SK-N-DZ (cell line): ENCODE measurements around the gene GHRH.

Experiments
- DNase-seq: peaks from one replicate; pipeline ENCODE4 v3.0.0-alpha.2; 2015; ENCODE audit warnings: low spot score

The GHRH gene

DNA sequence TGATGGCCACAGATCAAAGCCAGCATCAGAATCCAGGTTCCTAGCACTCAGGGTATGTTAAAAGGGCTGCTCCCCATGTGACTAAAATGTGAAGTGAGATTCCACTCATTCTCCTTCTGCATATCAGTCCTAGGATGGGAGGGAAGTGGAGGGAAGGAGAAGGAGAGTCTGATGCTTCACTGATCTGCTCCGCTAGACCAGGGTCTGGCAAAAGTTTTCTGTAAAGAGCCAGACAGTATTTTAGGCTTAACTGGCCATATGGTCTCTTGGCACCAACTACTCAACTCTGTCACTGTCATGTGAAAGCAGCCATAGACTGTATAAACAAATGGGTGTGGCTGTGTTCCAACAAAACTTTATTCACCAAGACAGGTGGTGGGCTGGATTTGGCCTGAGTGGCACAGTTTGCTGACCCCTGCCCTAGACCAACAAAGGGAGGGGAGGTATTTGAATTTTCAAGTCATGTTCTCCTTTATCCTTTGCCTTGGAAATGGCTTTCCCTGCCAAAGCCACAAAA is 22.6 kb downstream of the GHRH start:
- no peak for DNase-seq

DNA sequence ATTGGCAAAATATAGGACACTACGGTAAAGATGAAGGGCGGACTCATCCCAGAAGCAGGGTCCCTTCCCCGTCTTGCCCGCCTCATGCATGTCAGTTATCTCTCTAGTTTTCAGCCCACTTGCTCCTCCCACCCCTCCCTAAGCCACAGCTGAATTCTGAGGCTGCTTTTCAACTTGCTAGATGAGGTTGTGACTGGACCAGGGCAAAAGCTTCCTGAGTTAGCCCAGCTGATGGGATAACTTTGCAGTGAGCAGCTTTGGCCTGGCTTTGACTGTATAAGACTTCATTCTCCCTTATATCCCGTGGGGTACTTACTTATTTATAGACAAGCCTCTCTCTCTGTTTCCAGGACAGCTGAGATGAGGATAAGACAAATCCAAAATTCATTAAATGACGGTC is 23.2 kb downstream of the GHRH start:
- no peak for DNase-seq

GRCh38 chr20:37237656-37238055 is 24.0 kb downstream of the GHRH start:
- no peak for DNase-seq

DNA sequence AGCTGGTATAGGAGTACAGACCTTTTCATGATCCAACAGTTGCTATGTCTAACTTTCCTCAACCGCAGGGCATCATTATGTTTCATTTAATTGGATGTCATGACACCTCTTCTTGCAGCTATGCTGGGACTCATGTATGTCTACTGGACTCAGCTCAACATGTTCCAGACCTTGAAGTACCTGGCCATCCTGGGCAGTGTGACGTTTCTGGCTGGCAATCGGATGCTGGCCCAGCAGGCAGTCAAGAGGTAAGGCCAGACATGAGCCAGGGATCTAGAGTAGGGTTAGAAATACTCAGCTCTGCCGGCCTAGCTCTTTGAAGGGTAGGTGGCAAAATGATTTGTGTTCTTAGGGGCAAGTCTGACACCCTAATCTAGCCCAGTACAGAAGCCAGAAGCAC is 25.2 kb downstream of the GHRH start:
- no peak for DNase-seq

GRCh38 chr20:37235065-37235464 is 26.5 kb downstream of the GHRH start:
- peak; percentile 97 for DNase-seq

GRCh38 chr20:37234254-37234581 is 27.4 kb downstream of the GHRH start:
- peak; percentile 99 for DNase-seq

- DNase-seq = peak; percentile 40
Observed at GRCh38 chr20:37233548-37234253, 27.9 kb downstream of the GHRH start.

DNA sequence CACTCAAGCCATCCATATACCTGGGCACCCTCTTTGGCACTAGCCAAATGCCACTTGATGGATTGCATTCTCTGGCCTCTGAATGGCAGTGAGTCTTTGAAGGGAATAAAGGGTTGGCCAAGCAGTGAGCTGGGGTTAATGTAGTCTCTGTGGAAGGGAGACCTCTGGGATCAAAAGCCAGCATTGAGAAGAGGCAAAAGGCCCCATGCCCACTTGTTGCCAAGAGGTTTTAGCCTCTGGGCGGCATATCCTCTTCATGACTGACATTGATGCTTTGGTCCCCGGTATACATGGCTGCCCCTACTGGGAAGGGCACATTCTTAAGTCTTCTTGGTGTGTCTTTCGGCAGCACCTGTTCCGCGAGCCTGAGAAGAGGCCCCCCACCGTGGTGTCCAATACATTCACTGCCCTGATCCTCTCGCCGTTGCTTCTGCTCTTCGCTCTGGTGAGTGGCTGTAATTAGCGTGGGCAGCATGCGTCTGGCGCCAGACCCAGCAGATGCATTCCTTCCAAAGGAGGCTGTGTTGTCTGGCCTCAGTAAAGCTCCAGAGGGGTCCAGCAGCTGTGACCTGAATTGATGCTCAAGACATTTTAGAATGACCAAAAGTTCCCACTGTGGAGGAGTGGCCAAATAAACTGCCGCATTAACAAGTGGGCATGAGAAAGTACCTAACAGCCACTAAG is 29.5 kb downstream of the GHRH start:
- DNase-seq = peak; percentile 91

DNA sequence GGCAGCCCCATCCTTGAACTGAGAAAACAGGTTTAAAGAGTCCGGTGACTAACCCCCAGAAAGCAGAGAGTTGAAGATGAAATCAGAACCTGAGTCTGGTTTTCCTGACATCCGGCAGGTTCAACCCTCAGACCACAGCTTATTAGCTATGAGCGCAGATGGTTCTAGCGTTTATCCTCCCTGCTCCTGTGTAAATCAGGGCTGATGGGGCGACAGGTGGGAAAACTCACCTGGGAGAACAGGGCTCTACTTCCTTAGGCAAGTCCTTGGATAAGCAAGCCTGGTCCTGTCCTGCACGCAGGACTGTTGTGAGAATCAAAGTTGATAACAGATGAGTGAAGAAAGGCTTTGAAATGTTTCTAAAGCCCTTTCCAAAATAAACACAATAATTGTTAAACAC is 31.4 kb downstream of the GHRH start:
- DNase-seq = no peak

DNA sequence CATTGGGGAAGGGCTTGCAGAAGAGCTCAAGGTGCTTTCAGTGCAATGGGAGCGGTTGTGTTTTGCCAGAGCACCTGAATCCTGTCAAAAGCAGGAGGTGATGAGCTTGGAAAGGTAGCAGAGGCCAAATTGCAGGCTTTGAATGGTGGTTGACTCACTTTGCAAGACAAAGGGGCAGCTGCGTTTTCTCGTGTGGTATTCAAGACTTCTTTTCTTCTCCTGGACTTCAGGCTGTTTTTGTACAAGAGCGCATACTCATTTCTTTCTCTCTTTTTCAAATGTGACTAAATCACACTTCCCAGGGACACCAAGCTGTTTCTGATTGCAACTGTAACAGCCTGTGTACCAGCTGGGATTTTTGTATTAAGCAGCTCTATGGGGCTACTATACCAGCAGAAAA is 32.3 kb downstream of the GHRH start:
- DNase-seq = no peak

DNA sequence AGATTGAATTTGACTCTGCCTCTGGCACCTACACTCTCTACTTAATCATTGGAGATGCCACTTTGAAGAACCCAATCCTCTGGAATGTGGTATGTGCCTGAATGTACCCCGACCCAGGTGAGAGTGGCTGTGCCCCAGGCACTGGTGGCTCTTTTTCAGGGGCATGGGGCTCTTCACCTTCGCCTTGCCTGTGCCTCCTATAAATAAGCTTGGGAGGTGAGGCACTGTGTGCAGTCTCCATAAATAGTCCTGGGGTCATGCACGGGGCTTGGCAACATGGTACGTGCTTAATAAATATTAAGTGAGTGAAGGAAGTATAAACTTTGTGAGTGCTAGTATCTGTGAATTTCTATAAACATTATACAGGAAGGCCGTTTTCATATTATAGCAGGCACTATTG is 33.0 kb downstream of the GHRH start:
- DNase-seq = no peak

- no peak for DNase-seq
Observed at GRCh38 chr20:37228082-37228481, 33.5 kb downstream of the GHRH start.

GRCh38 chr20:37226889-37227288 is 34.7 kb downstream of the GHRH start:
- no peak for DNase-seq

DNA sequence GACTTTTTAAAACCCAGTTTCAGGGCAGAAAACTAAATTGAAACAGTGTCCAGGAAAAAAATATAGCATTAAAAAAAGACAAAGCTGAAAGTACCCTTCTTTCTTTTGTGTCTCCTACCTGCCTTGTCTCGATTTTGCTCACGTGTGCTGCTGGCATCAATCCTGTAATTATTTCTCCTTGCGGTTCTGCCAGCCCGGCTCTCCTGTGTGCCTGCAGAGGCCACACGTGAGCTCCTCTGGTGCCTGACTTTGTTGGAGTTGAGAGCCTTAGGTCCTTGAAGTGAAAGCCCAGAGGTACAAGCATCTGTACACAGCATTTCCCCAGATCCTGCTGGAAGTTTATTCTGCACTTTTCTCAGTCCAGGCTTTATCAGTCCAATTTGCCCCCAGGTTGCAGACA is 36.5 kb downstream of the GHRH start:
- DNase-seq = no peak

- no peak for DNase-seq
Observed at GRCh38 chr20:37223053-37223452, 38.6 kb downstream of the GHRH start.

DNA sequence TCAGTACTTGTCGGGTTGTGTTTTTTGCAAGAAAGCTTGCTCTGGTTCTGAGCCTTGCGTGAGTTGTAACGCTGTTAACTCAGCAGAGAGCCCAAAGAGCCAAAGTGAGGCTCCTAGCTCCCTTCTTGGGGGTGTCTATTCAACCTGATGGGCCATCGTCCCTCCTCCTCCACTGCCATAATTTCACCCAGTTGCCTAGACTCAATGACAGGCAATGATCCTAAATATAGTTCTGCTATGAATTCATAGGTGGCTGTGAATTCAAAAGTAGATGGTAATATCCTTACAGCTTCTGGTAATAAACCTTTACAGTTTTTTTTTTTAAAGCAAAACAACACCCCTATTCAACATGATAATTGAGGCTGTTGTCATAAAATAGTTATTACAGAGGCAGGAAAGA is 39.5 kb downstream of the GHRH start:
- DNase-seq = no peak

- no peak for DNase-seq
Observed at GRCh38 chr20:37220731-37221130, 40.9 kb downstream of the GHRH start.

- no peak for DNase-seq
Observed at GRCh38 chr20:37219751-37220668, 41.6 kb downstream of the GHRH start.

DNA sequence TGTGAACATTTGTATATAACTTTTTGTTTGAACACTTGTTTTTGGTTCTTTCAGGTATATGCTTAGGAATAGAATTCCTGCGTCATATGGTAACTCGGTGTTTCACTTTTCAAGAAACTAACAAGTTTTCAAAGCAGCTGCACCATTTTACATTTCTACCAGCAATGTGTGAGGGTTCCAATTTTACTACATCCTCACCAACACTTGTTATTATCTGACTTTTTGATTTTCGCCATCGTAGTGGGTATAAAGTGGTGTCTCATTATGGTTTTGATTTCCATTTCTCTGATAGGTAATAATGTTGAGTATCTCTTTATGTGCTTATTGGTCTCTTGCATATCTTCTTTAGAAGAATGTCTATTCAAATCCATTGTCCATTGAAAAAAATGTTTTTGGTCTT is 42.6 kb downstream of the GHRH start:
- no peak for DNase-seq

GRCh38 chr20:37218441-37218840 is 43.2 kb downstream of the GHRH start:
- no peak for DNase-seq

- DNase-seq = no peak
Observed at GRCh38 chr20:37209661-37210314, 51.8 kb downstream of the GHRH start.

DNA sequence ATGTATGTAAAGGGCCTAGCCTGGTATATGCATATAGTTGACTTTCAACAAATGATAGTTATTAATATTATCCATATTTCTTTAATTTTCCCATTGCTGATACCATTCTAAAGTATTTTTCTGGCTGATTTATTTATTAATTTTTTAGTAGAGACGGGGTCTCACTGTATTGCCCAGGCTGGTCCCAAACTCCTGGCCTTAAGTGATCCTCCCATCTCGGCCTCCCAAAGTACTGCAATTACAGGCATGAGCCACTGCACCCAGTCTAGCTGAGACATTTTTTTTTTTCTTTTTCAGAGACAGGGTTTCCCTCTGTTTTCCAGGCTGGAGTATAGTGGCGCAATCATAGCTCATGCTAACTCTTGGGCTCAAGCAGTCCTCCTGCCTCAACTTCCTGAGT is 52.4 kb downstream of the GHRH start:
- DNase-seq = no peak
